Activated CD4-positive, alpha-beta T cell treated with anti-CD3 and anti-CD28 coated beads for 24 hours (primary cell): Measurements from ENCODE around the gene MAGEF1.

Source experiments
- DNase-seq, 2 donors: peaks; one replicate each; pipeline ENCODE4 v3.0.0-alpha.2; 2020; ENCODE audit warnings: low read depth in 2 of 2

The MAGEF1 gene

GRCh38 chr3:184670091-184670602, 41.7 kb downstream of the MAGEF1 start:
- DNase-seq = no peak

GRCh38 chr3:184669578-184669977, 42.3 kb downstream of the MAGEF1 start:
- DNase-seq = no peak

GRCh38 chr3:184666442-184666841, 45.4 kb downstream of the MAGEF1 start:
- no peak for DNase-seq

GRCh38 chr3:184665101-184665500, 46.8 kb downstream of the MAGEF1 start:
- no peak for DNase-seq

GRCh38 chr3:184663756-184664155, 48.1 kb downstream of the MAGEF1 start:
- DNase-seq = no peak

- DNase-seq = no peak
Observed at GRCh38 chr3:184663356-184663755, 48.5 kb downstream of the MAGEF1 start.

- no peak for DNase-seq
Observed at GRCh38 chr3:184662187-184662586, 49.7 kb downstream of the MAGEF1 start.

GRCh38 chr3:184660931-184661330, 50.9 kb downstream of the MAGEF1 start:
- DNase-seq = no peak
